Stimulated activated effector memory CD8-positive, alpha-beta T cell treated with anti-CD3 and anti-CD28 coated beads, Interleukin-12 subunit alpha, Interleukin-12 subunit beta, amount 100 ng/mL, for 72 hours (primary cell): ENCODE data around the gene PTGR2.
A peak's percentile ranks its signal among the peaks of the same experiment; 100 is the strongest.

Experiments
- ATAC-seq: fragments of 150-1000 bp; cut with Tn5 transposase; 2 replicates; pipeline ENCODE4 v1.10.0; 2021
- DNase-seq, 2 donors: peaks; one replicate each; pipeline ENCODE4 v3.0.0; 2021 to 2022; ENCODE audit warnings: low spot score in 2 of 2
- H3K27ac Mint-ChIP-seq: one replicate; pipeline ENCODE4 v1.8.0; 2022; ENCODE audit warnings: mild to moderate bottlenecking, mixed read lengths
- H3K36me3 Mint-ChIP-seq: one replicate; pipeline ENCODE4 v1.8.0; 2022; ENCODE audit warnings: mild to moderate bottlenecking, mixed read lengths
- H3K4me1 Mint-ChIP-seq: one replicate; pipeline ENCODE4 v1.8.0; 2022; ENCODE audit warnings: mixed read lengths
- H3K4me3 Mint-ChIP-seq: one replicate; pipeline ENCODE4 v1.8.0; 2022; ENCODE audit warnings: mild to moderate bottlenecking, mixed read lengths
- H3K9me3 Mint-ChIP-seq: one replicate; pipeline ENCODE4 v1.8.0; 2022; ENCODE audit warnings: mixed read lengths

PTGR2 gene

DNA sequence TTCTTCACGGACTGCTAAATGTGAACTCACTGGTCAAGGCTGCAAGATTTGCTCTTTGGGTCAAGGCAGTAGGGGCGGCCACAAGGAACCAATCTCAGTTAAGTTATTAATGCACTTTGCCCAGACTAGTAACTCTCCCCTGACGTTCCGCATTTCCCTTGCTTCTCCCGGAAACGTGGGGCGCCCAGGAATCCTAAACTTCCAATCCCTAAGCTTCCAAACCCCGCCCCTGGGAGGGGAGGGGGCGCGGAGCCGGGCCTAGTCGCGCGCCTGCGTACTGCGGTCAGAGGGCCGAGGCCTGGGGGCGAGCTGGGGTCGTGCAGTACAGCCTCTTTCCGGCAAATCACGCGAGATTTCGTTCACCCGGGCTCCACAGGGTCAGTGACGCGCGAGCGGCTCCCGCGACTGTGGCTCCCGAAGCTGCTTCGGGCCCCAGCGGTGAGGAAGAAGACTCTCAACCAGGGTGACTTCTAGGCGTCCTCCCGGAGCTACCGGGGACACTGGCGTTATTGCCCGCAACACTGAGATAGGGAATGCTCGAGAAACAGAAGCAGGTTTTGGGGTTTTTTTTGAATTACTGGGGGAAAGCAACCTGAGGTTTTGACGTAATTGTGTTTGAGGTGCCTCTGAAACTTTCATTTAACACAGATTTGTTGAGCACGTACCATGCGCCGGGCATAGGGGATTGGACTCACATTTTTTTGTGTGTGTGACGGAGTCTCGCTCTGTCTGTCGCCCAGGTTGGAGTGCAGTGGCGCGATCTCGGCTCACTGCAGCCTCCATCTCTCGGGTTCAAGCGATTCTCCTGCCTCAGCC is at the start of gene PTGR2:
Gene PTGR2, plus strand, starts transcription at position 265 of the 816 bp plus-strand sequence. CDS start 7,032 bp downstream, outside the sequence.
- peak; percentile 74 to 91 for DNase-seq
- peaks cover 11% of the 10 kb centered on the region for H3K36me3 Mint-ChIP-seq
- ATAC-seq = peak; percentile 98
- peak within 1 kb of the TSS; percentile 91 for H3K4me3 Mint-ChIP-seq
- H3K27ac Mint-ChIP-seq = peak within 1 kb of the TSS; percentile 98
- no peaks in the 10 kb centered on the region for H3K9me3 Mint-ChIP-seq
- H3K4me1 Mint-ChIP-seq = peaks cover 20% of the 10 kb centered on the region

DNA sequence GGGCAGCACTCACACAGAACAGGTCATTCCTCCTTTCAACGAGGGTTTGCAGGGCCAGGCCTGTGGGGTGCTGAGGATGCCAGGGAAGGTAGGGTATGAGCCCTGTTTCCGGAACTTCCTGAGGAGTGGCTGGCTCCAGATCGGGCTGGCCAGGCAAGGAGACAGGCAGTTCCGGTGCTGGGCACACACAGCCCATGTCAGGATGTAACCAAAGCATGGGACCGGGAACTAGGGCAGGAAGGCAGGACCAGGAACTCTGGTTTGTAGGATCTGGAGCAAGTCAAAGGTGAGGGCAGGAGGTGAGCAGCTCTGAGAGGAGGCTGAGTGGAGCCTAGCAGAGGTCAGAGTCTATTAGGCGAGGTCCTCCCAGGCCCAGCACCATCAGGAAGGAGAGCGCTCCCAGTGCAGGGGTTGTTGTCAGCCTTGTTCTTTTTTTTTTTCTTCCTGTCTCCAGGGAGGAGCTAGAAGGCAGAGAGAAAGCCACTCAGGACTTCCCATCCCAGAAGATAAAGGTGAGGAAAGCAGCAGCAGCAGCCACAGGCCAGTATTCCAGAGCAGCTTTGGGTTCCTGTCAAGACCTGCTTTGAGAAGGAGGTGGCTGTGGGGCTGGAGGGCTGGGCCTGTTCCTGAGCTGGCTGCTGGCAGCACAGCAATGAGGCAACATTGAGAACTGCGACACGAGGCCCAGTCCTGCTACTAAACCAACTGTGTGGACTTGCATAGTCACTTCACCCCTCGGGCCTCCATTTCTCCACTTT is 49.0 kb upstream of the PTGR2 start:
- Mint-ChIP-seq H3K36me3 (no peaks in the 10 kb centered on the region), H3K27ac (peak overlapping the region; percentile 65), H3K4me1 (peaks cover 7% of the 10 kb centered on the region), H3K4me3 (no peak overlapping the region), H3K9me3 (no peaks in the 10 kb centered on the region)
- DNase-seq (no peak), ATAC-seq (no peak)

DNA sequence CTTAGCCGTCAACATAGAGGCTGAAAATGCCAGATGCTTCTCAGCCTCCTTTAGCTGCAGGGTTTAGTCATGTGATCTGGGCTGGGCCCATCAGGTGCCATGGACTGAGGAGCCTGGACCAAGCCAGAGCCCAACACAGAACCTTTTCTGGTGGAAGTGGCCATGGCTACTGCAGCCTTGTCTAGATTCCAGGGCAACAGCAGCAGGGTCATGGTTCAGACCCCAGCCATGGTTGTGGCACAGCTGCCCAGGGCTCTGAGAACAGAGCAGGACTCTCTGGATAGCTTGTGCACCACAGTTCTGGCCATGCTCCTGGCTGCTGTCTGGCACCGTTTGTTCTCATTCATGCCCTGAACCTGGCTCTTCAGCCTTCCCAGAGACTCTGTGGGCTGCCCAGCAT is 47.0 kb upstream of the PTGR2 start:
- no peak overlapping the region for H3K27ac Mint-ChIP-seq
- no peak overlapping the region for H3K4me3 Mint-ChIP-seq
- DNase-seq = no peak
- H3K36me3 Mint-ChIP-seq = no peaks in the 10 kb centered on the region
- H3K9me3 Mint-ChIP-seq = no peaks in the 10 kb centered on the region
- ATAC-seq = no peak
- H3K4me1 Mint-ChIP-seq = peaks cover 7% of the 10 kb centered on the region

DNA sequence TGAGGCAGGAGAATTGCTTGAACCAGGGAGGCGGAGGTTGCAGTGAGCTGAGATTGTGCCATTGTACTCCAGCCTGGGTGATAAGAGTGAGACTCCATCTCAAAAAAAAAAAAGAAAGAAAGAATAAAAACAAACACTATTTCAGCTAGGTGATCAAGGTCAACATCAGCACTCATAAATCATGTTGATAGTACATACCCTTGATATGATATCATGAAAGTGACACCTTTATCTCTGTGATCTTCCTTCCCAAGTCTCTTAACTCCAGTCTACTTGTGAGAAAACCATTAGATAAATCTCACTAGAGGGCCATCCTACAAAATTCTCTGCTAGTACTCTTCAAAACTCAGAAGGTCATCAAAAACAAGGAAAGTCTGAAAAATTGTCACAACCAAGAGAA is 44.2 kb upstream of the PTGR2 start:
- Mint-ChIP-seq H3K36me3 (no peaks in the 10 kb centered on the region), H3K4me3 (no peak overlapping the region), H3K27ac (no peak overlapping the region), H3K9me3 (no peaks in the 10 kb centered on the region), H3K4me1 (peaks cover 11% of the 10 kb centered on the region)
- DNase-seq (no peak), ATAC-seq (no peak)

DNA sequence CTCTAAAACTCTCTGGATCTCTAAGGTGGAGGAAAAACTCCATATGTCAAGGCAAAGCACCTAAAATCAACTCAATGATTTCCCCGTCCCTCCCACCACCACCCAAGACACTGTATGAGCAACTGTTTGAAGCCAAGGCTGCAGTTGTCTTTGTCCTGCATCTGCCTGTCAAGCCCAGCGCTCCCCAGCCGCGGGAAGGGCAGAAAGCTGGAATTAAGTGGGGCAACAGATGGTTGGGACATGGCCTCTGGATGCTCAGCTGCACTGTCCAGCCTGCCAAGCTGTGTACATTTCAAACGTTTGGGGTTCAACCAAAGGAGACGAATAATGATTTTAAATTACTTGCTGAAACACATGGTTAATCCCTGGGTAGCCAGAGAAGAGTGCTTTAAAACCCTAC is 42.2 kb upstream of the PTGR2 start:
- peaks cover 18% of the 10 kb centered on the region for H3K4me1 Mint-ChIP-seq
- H3K36me3 Mint-ChIP-seq = peaks cover 5% of the 10 kb centered on the region
- ATAC-seq = no peak
- no peak overlapping the region for H3K27ac Mint-ChIP-seq
- DNase-seq = no peak
- no peak overlapping the region for H3K4me3 Mint-ChIP-seq
- no peaks in the 10 kb centered on the region for H3K9me3 Mint-ChIP-seq

DNA sequence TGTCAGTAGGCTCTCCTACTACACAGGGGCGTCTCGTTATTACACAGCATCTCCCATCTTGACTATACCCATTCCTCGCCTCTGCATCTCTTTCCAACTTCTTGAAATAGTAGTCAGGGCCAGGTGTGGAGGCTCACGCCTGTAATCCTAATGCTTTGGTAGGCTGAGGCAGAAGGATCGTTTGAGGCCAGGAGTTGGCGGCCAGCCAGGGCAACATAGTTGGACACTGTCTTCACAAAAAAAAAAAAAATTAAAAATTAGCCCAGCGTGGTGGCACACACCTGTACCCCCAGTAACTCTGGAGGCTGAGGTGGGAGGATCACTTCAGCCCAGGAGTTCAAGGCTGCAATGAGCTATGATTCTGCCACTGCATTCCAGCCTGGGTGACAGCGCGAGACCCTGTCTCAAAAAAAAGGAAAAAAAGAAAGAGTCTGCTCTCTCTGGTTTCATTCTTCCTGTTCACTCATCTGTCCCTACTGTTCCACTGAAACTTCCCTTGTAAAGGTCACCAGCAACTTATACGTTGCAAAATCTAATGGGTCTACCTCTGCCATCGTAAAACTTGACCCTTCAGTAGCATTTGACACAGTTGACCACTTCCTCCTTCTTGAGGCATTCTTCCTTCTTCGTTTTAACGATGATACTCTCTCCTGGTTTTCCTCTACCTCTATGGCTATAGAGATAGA is 41.0 kb upstream of the PTGR2 start:
- H3K9me3 Mint-ChIP-seq = no peaks in the 10 kb centered on the region
- no peak for DNase-seq
- H3K4me1 Mint-ChIP-seq = peaks cover 26% of the 10 kb centered on the region
- H3K4me3 Mint-ChIP-seq = peak overlapping the region; percentile 1
- no peak overlapping the region for H3K27ac Mint-ChIP-seq
- peaks cover 5% of the 10 kb centered on the region for H3K36me3 Mint-ChIP-seq
- no peak for ATAC-seq

DNA sequence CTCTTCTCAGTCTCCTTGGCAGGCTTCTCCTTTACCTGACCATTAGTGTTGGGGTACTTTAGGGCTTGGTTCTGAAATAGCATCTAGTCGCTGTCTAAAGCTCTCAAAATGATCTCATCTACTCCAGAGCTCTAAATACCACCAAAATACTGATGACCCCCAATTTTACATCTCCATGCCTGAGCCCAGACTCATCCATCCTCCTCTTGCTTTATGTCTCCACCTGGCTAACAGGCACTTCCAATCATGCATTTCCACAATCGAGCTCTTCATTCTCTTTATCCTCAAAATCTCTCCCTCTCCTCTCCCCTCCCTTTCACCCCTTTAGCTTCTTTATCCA is 40.5 kb upstream of the PTGR2 start:
- Mint-ChIP-seq H3K4me3 (peak overlapping the region; percentile 1), H3K36me3 (peaks cover 5% of the 10 kb centered on the region), H3K9me3 (no peaks in the 10 kb centered on the region), H3K27ac (no peak overlapping the region), H3K4me1 (peaks cover 31% of the 10 kb centered on the region)
- ATAC-seq (no peak), DNase-seq (no peak)

DNA sequence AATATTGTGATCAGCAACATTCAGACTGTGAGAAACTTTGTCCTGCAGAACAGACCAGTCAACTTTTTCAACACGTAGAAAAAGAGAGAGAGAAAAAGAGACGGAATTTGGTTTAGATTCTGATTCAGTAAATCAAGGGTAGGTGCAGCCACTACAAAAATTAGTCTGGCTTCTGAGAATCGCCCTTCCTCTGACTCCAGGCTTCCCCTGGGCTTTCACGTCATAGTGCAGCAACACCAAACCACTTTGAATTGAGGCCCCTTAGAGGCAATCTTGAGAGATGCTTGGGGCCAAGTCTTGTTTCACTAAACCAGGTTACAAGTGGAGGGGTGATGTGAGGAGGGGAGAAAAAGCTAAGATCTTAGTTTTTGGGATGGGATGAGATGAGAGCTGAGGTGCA is 37.5 kb upstream of the PTGR2 start:
- Mint-ChIP-seq H3K36me3 (peaks cover 5% of the 10 kb centered on the region), H3K4me3 (peak overlapping the region; percentile 48), H3K27ac (peak overlapping the region; percentile 57), H3K4me1 (peaks cover 33% of the 10 kb centered on the region), H3K9me3 (no peaks in the 10 kb centered on the region)
- DNase-seq = peak; percentile 30 to 78
- ATAC-seq = peak; percentile 99

DNA sequence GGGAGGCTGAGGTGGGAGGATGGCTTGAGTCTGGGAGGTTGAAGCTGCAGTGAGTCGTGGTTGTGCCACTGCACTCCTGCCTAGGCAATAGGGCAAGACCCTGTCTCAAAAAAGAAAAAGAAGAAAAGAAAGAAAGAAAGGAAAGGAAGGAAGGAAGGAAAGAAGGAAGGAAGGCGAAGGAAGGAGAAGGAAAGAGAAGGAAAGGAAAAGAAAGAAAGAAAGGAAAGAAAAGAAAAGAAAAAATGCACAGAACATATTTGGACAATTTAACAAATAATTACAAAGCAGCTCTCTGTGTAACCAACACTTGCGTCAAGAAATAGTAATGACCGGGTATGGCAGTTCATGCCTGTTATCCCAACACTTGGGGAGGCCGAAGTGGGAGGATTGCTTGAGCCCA is 35.8 kb upstream of the PTGR2 start:
- ATAC-seq (no peak), DNase-seq (no peak)
- no peaks in the 10 kb centered on the region for H3K9me3 Mint-ChIP-seq
- peaks cover 31% of the 10 kb centered on the region for H3K4me1 Mint-ChIP-seq
- H3K36me3 Mint-ChIP-seq = peaks cover 5% of the 10 kb centered on the region
- peak overlapping the region; percentile 32 for H3K27ac Mint-ChIP-seq
- no peak overlapping the region for H3K4me3 Mint-ChIP-seq

DNA sequence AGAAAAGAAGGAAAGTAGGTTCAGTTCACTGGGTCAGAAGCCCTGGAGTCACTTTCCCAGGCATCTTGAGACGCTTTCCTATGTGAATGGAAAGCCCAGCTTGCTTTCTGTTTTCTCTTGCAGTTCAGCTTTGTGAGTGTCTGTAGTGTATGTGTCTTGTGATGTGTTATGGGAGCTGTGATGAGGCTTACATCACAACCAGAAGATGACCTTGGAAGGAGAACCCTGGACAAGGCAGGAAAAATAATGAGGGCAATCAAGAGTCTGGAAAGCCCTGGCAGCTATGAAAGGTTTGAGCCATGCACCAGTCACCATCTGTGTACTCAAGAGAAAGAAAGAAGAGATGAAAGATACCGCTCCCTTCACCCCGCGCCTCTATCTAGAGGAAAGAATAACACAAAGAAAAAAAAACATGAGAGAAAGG is 35.2 kb upstream of the PTGR2 start:
- peaks cover 5% of the 10 kb centered on the region for H3K36me3 Mint-ChIP-seq
- no peaks in the 10 kb centered on the region for H3K9me3 Mint-ChIP-seq
- no peak overlapping the region for H3K27ac Mint-ChIP-seq
- H3K4me1 Mint-ChIP-seq = peaks cover 25% of the 10 kb centered on the region
- no peak for DNase-seq
- ATAC-seq = no peak
- no peak overlapping the region for H3K4me3 Mint-ChIP-seq

DNA sequence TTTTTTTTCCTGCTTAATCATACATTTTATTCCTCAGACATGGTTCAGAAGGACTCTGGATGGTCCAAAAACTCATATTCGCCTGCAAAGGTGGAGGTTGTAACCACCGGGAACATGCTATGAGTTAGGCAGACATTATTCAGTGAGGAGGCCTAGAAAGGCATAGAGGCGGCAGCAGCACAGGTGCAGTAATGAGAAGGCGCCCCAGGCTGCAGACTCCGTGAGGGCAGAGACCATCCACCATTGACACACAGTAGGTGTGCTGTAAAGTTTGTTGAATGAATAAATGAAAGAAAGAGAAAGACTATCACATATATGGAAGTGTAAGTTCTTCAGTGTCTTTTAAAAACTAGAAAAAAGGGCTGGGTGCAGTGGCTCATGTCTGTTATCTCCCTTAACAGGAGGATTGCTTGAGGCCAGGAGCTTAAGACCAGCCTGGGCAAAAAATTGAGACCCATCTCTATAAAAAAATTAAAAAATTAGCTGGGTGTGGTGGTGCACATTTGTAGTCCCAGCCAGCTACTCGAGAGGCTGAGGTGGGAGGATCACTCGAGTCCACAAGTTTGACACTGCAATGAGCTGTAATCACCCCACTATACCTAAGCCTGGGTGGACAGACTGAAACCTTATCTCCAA is 34.5 kb upstream of the PTGR2 start:
- no peak overlapping the region for H3K27ac Mint-ChIP-seq
- no peak for ATAC-seq
- peaks cover 22% of the 10 kb centered on the region for H3K4me1 Mint-ChIP-seq
- no peaks in the 10 kb centered on the region for H3K9me3 Mint-ChIP-seq
- no peak overlapping the region for H3K4me3 Mint-ChIP-seq
- peaks cover 5% of the 10 kb centered on the region for H3K36me3 Mint-ChIP-seq
- DNase-seq = no peak

DNA sequence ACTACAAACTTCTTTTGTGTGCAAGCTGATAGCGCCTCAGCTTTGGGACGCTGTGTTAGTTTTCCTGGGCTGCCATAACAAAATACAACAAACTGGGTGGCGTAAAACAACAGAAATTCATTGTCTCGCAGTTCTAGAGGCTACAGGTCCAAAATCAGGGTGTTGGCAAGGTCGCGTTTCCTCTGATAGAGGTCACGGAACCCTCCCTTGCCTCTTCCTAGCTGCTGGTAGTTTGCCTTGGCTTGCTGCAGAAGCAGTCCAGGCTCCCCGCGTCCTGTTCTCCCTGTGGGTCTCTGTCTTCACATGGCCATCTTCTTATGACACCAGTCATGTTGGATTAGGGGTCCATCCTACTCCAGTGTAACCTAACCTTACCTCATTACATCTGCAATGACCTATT is 32.8 kb upstream of the PTGR2 start:
- Mint-ChIP-seq H3K4me1 (peaks cover 21% of the 10 kb centered on the region), H3K36me3 (peaks cover 4% of the 10 kb centered on the region), H3K27ac (no peak overlapping the region), H3K4me3 (no peak overlapping the region), H3K9me3 (no peaks in the 10 kb centered on the region)
- DNase-seq (no peak), ATAC-seq (no peak)

DNA sequence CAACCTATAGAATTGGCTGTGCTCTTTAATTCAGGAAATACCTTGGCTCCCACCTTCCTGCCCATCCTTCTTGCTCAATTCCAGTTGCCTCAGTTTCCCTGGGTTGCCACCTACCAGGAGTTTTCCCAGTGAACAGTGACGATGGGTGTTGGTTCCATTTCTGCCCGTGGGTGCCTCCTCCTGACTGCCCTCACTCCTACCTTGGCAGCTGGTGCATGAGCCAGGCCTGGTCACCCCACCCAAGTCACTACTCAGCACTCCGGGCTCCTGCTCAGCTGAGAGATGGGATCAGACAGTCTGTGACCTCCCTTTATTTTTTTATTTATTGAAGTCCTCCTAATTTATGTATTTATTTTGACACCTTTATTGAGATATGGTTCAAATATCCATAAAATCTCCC is 31.0 kb upstream of the PTGR2 start:
- DNase-seq (no peak), ATAC-seq (no peak)
- Mint-ChIP-seq H3K9me3 (no peaks in the 10 kb centered on the region), H3K27ac (no peak overlapping the region), H3K4me3 (no peak overlapping the region), H3K36me3 (no peaks in the 10 kb centered on the region), H3K4me1 (peaks cover 10% of the 10 kb centered on the region)

DNA sequence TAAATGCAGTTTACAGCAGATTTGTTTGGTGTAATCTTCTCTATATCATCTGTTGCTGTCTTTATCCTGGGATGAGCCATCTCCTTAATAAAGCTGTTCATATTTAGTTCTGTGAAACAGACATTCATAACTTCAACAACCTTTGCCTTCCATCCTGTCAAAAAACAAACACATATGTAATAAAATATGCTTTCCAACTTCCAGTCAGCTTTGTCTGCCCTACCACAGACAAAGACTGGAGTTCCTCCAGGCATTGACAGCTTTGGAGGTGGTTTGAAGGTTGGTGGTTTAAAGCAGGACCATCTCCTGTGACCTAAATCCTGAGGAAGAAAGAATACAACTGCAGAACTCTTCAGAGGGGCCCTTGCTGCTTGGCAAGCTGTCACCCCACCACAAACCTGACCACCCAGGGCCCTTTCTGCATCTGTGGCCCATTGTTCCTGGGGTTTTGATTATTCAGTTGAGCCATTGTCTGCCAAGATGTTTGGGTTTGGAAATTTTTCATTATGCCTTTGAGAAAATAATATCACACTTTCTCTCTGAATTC is 28.2 kb upstream of the PTGR2 start:
- ATAC-seq = no peak
- H3K27ac Mint-ChIP-seq = no peak overlapping the region
- DNase-seq = no peak
- no peak overlapping the region for H3K4me3 Mint-ChIP-seq
- no peaks in the 10 kb centered on the region for H3K9me3 Mint-ChIP-seq
- H3K4me1 Mint-ChIP-seq = peaks cover 8% of the 10 kb centered on the region
- no peaks in the 10 kb centered on the region for H3K36me3 Mint-ChIP-seq

DNA sequence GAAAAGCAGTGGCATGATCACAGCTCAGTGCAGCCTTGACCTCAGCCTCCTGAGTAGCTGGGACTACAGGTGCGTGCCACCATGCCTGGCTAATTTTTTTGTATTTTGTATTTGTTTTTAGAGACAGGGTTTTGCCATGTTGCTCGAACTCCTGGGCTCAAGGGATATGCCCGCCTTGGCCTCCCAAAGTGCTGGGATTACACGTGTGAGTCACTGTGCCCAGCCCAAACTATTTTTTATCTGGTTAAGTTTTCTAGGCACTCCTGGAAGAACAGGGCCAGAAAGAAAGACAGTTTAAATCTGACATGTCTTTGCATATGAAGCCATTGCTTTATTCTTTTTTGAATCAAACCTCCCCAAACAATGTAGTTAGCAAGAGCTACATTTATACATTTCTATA is 27.5 kb upstream of the PTGR2 start:
- H3K27ac Mint-ChIP-seq = no peak overlapping the region
- no peak overlapping the region for H3K4me3 Mint-ChIP-seq
- no peaks in the 10 kb centered on the region for H3K9me3 Mint-ChIP-seq
- DNase-seq (no peak), ATAC-seq (no peak)
- no peaks in the 10 kb centered on the region for H3K36me3 Mint-ChIP-seq
- H3K4me1 Mint-ChIP-seq = peaks cover 16% of the 10 kb centered on the region
